ENCODE data around the gene SPTB.

DNA sequence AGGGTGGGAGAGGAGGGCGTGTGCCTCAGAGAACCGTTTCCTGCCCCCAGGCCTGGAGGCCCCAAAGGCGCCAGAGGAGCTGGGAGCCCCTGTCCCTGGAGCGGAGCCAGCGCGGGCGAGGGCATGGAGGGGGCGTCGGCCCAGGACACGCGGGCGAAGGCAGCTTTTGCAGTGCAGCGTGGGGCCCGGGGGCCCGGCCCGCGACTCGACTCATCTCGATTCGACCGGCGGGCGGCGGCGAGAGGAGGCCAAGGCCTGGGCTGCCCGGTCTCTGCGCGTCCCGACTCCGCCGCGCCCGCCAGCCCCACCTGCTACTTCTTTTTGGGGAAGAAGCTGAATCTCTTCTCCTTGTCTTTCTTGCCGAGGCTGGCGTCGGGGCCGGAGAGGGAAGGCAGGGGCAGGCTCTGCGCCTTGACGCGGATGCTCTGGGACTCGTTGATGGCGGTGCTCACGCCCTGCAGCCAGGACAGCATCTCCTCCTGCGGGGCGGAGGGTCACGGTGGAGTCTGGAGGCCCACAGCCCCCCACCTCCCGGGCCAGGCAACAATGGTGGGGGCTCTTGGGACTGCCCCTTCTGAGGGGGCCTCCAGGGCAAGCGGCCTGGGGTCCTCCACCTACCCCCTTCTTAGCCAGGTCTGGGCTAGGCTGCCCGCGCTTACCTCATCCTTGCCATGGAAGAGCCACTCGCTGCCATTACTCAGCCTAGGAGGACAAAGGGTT is 130.6 kb downstream of the SPTB start:
- TF ChIP-seq, protein P1, sequence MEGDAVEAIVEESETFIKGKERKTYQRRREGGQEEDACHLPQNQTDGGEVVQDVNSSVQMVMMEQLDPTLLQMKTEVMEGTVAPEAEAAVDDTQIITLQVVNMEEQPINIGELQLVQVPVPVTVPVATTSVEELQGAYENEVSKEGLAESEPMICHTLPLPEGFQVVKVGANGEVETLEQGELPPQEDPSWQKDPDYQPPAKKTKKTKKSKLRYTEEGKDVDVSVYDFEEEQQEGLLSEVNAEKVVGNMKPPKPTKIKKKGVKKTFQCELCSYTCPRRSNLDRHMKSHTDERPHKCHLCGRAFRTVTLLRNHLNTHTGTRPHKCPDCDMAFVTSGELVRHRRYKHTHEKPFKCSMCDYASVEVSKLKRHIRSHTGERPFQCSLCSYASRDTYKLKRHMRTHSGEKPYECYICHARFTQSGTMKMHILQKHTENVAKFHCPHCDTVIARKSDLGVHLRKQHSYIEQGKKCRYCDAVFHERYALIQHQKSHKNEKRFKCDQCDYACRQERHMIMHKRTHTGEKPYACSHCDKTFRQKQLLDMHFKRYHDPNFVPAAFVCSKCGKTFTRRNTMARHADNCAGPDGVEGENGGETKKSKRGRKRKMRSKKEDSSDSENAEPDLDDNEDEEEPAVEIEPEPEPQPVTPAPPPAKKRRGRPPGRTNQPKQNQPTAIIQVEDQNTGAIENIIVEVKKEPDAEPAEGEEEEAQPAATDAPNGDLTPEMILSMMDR (optimal IDR thresholded peaks at IDR 0.05 in 1 of 3, IDR thresholded peaks at IDR 0.05 in 1 of 3, conservative IDR thresholded peaks at IDR 0.05 in 1 of 3; ENCODE audit: extremely low read depth in 1 of 3, insufficient read depth in 2 of 3, low read length in 3 of 3), result no peak
- TF ChIP-seq EZH2 (IDR thresholded peaks at IDR 0.05; ENCODE audit: low read length), result no peak

Measured in keratinocyte (primary cell).